HUES48 (cell line): ENCODE data around the gene ZBTB7C.

Experiments
- H3K27ac ChIP-seq: one replicate; pipeline ENCODE4 v1.7.0; 2013; ENCODE audit warnings: low read depth, low read length, inconsistent platforms
- H3K27me3 ChIP-seq: 2 replicates; pipeline ENCODE4 v1.6.1; 2013; ENCODE audit warnings: mild to moderate bottlenecking, low read length; ENCODE audit not compliant: control insufficient read depth, insufficient read depth
- H3K36me3 ChIP-seq: 2 replicates; pipeline ENCODE4 v1.6.1; 2013; ENCODE audit warnings: low read length; ENCODE audit not compliant: control insufficient read depth, insufficient read depth
- H3K4me1 ChIP-seq: 2 replicates; pipeline ENCODE4 v1.6.1; 2013; ENCODE audit warnings: mild to moderate bottlenecking, low read length; ENCODE audit not compliant: control insufficient read depth, insufficient read depth
- H3K4me3 ChIP-seq: 2 replicates; pipeline ENCODE4 v1.5.1; 2013; ENCODE audit warnings: mild to moderate bottlenecking, low read depth, low read length
- H3K9ac ChIP-seq: 2 replicates; pipeline ENCODE4 v1.6.1; 2013; ENCODE audit warnings: mild to moderate bottlenecking, low read depth, low read length, moderate library complexity
- H3K9me3 ChIP-seq: 2 replicates; pipeline ENCODE4 v1.6.1; 2013; ENCODE audit warnings: low read length; ENCODE audit not compliant: control insufficient read depth, insufficient read depth

Gene ZBTB7C

DNA sequence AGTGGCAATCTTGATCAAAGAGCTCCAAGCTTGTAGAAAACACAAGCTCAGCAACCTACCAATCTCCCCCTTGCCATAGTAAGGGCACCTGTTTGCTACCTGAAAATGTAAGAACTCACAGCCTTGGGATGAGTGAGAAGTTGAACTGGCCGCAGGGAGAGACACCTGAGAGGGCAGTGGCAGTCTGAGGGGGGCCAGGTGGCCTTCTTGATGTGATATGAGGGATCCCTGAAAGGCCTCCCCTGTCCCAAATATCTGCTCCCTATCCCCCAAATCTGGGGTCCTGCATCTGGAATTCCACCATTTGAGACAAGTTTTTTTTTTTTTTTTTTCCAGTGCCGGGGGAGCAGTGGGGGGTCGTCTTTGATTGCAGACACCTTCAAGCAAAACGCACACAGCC, 248.6 kb downstream of the ZBTB7C start:
- Histone ChIP-seq H3K9ac (no peak overlapping the region), H3K36me3 (no peaks in the 10 kb centered on the region), H3K27ac (no peak overlapping the region), H3K4me1 (peaks cover 4% of the 10 kb centered on the region), H3K27me3 (peaks cover 57% of the 10 kb centered on the region), H3K9me3 (no peaks in the 10 kb centered on the region), H3K4me3 (peak overlapping the region; percentile 63; the same call in 1 of the 2 replicates)

DNA sequence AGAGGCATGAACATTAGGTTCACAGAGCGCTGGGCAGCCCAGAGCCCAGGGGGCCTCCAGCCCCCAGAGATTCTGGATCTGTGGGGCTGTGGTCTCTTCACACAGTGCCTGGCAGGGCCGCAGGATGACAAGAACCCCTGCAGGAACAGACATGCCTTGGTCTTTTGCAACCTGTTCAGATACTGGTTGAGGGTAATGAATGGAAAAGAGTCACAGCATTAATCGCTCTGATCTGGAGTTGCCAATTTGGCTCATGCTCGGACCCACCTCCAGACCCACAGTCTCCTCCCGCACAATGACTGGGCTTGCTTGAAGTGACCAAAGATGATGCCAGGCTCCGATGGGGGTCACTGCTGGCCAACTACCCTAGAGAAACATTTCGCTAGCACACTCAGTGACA, 249.4 kb downstream of the ZBTB7C start:
- Histone ChIP-seq H3K27me3 (peaks cover 57% of the 10 kb centered on the region), H3K9ac (no peak overlapping the region), H3K4me3 (no peak overlapping the region), H3K4me1 (peaks cover 4% of the 10 kb centered on the region), H3K9me3 (no peaks in the 10 kb centered on the region), H3K36me3 (no peaks in the 10 kb centered on the region), H3K27ac (no peak overlapping the region)

DNA sequence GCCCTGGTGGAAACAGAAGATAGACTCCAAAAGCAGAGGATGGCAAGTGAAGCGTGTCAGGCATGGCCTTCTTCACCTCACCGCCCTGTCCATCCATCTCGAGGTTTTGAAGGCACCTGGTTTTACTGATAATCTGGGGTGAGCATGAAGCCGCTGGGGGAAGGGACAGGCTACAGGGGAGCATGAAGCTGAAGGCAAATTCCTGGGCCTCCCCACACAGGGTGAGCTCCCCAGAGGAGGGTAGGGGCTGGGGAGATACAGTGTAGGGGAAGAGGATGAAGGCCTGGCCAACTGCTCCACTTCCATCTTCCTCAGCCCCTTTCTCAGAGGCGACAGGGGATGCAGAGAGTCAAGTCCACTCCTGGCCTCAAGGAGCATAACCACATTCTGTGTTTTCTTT, 250.5 kb downstream of the ZBTB7C start:
- peaks cover 4% of the 10 kb centered on the region for H3K4me1 ChIP-seq
- H3K4me3 ChIP-seq, result no peak overlapping the region
- no peaks in the 10 kb centered on the region for H3K36me3 ChIP-seq
- H3K9ac ChIP-seq, result no peak overlapping the region
- H3K27ac ChIP-seq, result no peak overlapping the region
- H3K9me3 ChIP-seq, result no peaks in the 10 kb centered on the region
- H3K27me3 ChIP-seq, result peaks cover 57% of the 10 kb centered on the region

DNA sequence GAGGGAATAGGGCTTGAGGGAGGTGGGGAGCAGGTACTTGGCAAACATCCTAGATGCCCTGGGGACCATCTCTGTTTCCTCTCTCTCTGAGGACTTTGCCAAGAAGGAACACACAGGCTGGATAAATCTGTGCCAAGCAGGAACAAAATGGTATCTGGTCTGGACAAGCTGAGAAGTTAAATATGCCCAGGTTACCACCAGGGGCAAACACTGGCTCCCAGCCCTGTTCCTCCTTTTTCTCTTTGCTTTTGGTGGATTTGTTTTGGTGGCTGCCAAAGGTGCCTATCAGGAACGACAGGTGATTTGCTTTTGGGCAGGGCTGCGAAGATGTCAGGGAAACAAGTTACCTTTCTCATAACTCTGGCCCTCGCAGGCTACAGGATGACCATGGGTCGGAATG, 251.2 kb downstream of the ZBTB7C start:
- Histone ChIP-seq H3K27me3 (peaks cover 51% of the 10 kb centered on the region), H3K36me3 (no peaks in the 10 kb centered on the region), H3K9ac (no peak overlapping the region), H3K27ac (no peak overlapping the region), H3K4me1 (peaks cover 4% of the 10 kb centered on the region), H3K9me3 (no peaks in the 10 kb centered on the region), H3K4me3 (no peak overlapping the region)

DNA sequence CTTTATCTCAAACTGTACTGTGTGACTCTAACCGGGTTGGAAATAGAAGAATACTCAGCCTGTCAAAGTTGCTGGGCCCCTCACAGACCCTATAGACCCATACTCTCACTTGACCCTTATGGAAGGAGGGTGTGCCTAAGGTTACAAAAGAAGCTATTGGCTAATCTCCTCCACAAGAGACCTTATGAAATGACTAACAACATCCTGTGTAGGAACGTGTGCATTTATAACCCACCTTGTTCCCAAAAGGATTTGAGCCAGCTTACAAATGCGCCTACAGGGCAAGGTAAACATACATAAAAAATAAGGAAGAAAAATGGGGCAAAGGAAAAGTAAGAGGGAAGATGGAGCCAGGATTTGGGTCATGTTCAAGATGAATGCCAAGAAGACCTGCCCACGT, 253.3 kb downstream of the ZBTB7C start:
- H3K4me1 ChIP-seq, result no peaks in the 10 kb centered on the region
- peaks cover 42% of the 10 kb centered on the region for H3K27me3 ChIP-seq
- no peaks in the 10 kb centered on the region for H3K9me3 ChIP-seq
- no peak overlapping the region for H3K27ac ChIP-seq
- H3K9ac ChIP-seq, result no peak overlapping the region
- H3K36me3 ChIP-seq, result no peaks in the 10 kb centered on the region
- no peak overlapping the region for H3K4me3 ChIP-seq

DNA sequence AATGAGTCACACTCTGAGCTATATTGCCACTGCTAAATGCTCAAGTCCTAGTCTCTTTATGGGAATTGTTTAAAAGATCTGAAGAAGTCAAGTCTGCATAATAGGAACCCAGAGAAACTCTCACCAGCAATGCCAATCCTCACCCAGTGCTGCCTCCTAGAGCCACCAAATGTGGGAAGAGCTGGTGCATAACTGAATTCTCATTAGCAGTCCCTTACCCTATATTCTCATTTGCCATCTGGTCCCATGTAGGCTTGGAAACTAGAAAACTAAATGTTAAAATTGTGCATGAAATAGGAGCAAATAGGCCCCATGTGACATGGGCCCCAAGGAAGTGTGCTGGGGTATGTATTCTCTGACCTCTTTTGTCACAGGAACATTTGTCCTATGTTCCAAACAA, 254.4 kb downstream of the ZBTB7C start:
- Histone ChIP-seq H3K9me3 (no peaks in the 10 kb centered on the region), H3K27ac (no peak overlapping the region), H3K36me3 (no peaks in the 10 kb centered on the region)

DNA sequence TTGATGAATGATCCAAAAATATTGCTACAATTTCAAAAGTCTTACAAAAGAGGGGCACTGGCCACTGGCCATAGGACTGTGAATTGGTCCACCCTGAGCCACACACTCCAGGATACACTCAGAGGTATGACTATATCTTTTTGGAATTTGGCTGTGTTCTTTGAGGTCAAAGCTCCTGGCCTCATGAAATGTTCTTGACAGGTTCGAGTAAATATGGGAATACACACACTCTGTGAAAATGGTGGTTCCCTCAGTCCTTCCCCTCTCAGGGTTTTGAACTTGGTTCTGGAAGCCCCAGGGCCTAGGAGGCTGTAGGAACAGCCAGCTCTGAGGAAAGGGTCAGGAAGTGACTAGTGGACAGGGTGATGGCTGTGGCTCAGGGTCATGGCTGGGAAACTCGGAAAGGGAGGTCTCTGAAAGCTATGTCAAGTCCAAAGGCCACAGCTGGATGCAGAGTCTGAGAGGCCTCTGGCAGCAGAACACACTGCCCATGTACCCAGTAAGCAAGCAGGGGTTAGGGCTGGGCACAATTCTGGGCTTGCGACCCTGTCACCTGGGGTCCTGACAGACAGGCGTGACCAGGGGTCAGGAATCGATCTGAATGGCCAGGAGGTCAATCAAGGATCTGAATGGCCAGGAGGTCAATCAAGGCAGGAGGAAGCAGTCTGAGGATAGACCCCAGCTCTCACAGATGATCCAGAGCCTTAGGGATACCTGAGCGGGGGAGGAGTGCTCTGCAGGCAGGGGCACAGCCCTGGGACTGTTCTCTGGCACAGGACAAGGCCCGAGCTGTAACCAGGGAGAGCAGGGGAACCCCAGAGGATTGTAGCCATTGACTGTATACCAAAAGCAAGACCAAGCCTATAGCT, 255.3 kb downstream of the ZBTB7C start:
- no peaks in the 10 kb centered on the region for H3K4me1 ChIP-seq

More for the DNA sequence above, 254.4 kb downstream of the ZBTB7C start:
- H3K4me3 ChIP-seq, result no peak overlapping the region
- H3K27me3 ChIP-seq, result peaks cover 31% of the 10 kb centered on the region
- H3K4me1 ChIP-seq, result no peaks in the 10 kb centered on the region
- H3K9ac ChIP-seq, result no peak overlapping the region

DNA sequence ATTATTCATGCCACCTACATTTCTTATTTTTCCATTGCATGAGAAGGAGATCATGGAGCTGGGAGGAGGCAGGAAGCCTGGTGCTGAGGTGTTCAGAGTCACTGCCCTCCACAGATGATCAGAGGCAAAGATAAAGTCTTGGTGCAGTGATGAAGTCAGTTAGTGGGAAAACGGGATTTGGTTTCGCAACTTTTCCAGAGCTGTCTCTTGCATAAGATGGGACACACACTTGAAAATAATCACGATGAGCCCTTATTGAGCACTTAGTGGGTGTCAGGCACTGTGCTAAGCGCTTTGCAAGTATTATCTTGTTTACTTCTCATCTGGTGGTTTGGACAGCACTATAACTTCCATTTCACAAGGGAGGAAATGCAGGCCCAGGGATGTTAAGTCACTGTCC, 256.6 kb downstream of the ZBTB7C start:
- H3K27ac ChIP-seq, result no peak overlapping the region
- no peaks in the 10 kb centered on the region for H3K36me3 ChIP-seq
- no peak overlapping the region for H3K9ac ChIP-seq
- no peak overlapping the region for H3K4me3 ChIP-seq
- H3K27me3 ChIP-seq, result peaks cover 9% of the 10 kb centered on the region
- no peaks in the 10 kb centered on the region for H3K9me3 ChIP-seq
- no peaks in the 10 kb centered on the region for H3K4me1 ChIP-seq

More for the DNA sequence above, 255.3 kb downstream of the ZBTB7C start:
- Histone ChIP-seq H3K36me3 (no peaks in the 10 kb centered on the region), H3K4me3 (no peak overlapping the region), H3K9ac (no peak overlapping the region), H3K27ac (no peak overlapping the region), H3K27me3 (peaks cover 22% of the 10 kb centered on the region), H3K9me3 (no peaks in the 10 kb centered on the region)

DNA sequence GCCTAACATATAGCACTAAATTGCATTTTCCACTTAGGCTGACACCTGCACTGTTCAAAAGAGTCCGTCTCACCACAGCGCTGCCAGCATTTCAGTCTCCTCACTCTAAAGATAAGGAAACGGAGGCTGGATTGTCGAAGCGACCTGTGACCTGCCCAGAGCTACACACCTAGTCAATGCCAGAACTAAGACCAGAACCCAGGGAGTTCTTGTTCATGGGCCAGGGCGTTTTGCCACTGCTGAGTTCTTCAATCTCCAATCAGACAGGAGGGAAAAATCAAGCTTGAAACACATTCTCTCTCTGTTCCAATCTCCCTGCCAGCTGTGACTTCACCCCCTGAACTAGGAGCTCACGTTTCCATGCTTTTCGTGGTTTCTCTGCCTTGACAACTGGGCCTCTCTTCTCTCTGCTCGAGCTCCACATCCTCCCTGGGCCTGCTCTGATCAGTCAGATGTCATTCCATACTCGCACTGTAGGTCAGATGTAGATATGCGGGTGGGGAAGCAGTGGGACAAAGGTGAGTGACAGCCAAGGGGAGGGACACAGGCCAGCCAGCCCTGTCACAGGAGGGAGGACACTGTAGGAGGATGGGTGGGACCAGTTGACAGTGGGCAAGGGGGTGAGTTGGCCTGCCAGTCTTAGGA, 257.6 kb downstream of the ZBTB7C start:
- Histone ChIP-seq H3K9ac (no peak overlapping the region), H3K4me3 (no peak overlapping the region), H3K27ac (no peak overlapping the region), H3K9me3 (no peaks in the 10 kb centered on the region), H3K36me3 (no peaks in the 10 kb centered on the region), H3K4me1 (no peaks in the 10 kb centered on the region), H3K27me3 (no peaks in the 10 kb centered on the region)

DNA sequence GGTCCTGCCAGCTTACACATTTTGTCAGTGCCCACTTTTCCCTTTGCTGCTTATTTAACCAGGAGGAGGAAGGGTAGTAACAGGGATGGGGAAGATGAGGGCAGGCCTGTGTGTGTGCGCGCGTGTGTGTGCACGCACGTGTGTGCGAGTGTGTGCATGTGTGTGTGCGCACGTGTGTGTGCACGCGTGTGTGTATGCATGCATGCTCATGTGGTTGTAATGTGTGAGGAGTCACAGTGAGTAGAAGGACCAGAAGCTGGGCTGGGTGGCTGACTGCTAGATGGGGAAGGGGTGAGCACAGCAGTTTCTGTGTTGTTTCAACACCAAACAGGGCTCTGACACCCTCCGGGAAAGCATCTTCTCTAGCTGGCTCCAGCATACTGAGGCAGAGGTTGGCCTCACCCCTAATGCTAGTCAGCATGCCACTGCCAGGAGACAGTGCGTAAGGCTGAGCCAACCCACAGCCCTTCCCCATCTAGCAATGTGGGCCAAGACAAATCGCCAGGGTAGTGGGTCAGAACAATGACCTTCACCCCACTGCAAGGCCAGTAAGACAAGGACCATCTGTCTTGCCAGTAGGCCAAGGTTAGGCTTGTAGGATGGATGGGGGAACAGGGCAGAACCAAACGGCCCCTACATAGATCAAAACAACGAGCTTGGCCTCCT, 260.0 kb downstream of the ZBTB7C start:
- no peaks in the 10 kb centered on the region for H3K36me3 ChIP-seq
- H3K9ac ChIP-seq, result no peak overlapping the region
- no peaks in the 10 kb centered on the region for H3K4me1 ChIP-seq
- no peaks in the 10 kb centered on the region for H3K9me3 ChIP-seq
- H3K4me3 ChIP-seq, result no peak overlapping the region
- no peak overlapping the region for H3K27ac ChIP-seq
- H3K27me3 ChIP-seq, result no peaks in the 10 kb centered on the region

DNA sequence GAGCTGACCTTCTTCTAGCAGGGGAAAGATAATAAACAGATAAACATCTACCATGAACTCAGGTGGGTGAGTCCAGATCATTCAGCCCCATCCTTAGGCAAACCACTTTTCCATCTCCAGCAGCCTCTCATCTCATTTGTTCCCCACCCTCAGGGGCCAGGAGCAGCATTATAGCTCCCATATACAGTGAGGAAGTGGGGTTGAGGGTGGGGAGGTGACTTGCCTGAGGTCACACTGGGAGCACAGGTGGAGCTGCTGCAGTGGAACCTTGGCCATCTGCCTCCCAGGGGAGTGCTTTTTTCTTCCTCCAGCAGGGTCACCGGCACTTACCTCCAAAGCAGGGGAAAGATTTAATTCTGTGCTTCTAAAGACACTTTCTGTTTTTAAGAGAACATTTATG, 266.2 kb downstream of the ZBTB7C start:
- Histone ChIP-seq H3K27me3 (peaks cover 27% of the 10 kb centered on the region), H3K9me3 (no peaks in the 10 kb centered on the region), H3K4me1 (peaks cover 14% of the 10 kb centered on the region), H3K4me3 (no peak overlapping the region), H3K36me3 (no peaks in the 10 kb centered on the region), H3K27ac (no peak overlapping the region), H3K9ac (no peak overlapping the region)
